Lower leg skin (tissue), 4 donors: ENCODE measurements around the gene KCNMA1. TPM values are rescaled to one million over a fixed set of nuclear protein-coding genes. Genes with fewer than 3 reads are reported as not detected.

Experiments
- DNase-seq, 2 donors: peaks; one replicate each; pipeline ENCODE4 v3.0.0-alpha.2; 2019; ENCODE audit warnings: low spot score in 2 of 2
- H3K4me3 ChIP-seq: fragments of 200-600 bp; sonication (generic); 2 replicates; pipeline ENCODE4 v1.5.1; 2017; ENCODE audit warnings: mild to moderate bottlenecking, low read depth; ENCODE audit not compliant: poor library complexity, severe bottlenecking
- CTCF ChIP-seq, 3 donors: fragments of 450-650 bp; IDR thresholded peaks; one replicate each; pipeline ENCODE4 v1.5.1; 2016; ENCODE audit warnings: antibody characterized with exemption in 3 of 3, mild to moderate bottlenecking in 3 of 3, moderate library complexity in 2 of 3
- POLR2A ChIP-seq, 2 donors: fragments of 450-650 bp; IDR thresholded peaks; one replicate each; pipeline ENCODE4 v1.6.1; 2016 to 2017; ENCODE audit warnings: antibody characterized with exemption in 2 of 2, mild to moderate bottlenecking in 1 of 2, moderate library complexity in 1 of 2
- WGBS, 2 donors: methylation state at CpG; one replicate each; pipeline ENCODE4 v1.1.5; 2018; 5-methylcytosine and 5-hydroxymethylcytosine counted together
- intact Hi-C: fragments of 100-400 bp; cut with DNase I; formaldehyde crosslinking; loops from one replicate; pipeline ENCODE4 v1.15.0; 2023; ENCODE audit warnings: low total_unique reads
- total RNA-seq, 4 donors: library from RNA; depleted of rRNA; stranded (reverse); fragments of >200 nt; gene quantifications; one replicate each; pipeline ENCODE4 v1.1.0, GENCODE V29; 2016

Gene KCNMA1
- total RNA-seq, 4 donors from 2014 or later = 4.1 to 9.9 (median 6.5) TPM

GRCh38 chr10:76910184-76910962, 727.2 kb downstream of the KCNMA1 start:
- H3K4me3 ChIP-seq = no peak overlapping the region
- intact Hi-C loops = no loop called here
- no peak for DNase-seq
- TF ChIP-seq CTCF (IDR thresholded peaks at IDR 0.05) = no peak
- TF ChIP-seq POLR2A (IDR thresholded peaks at IDR 0.05) = no peak
- 86 to 90% methylated on average over 8 of the region's 8 CpGs for WGBS, 2 donors

GRCh38 chr10:76906256-76906655, 731.4 kb downstream of the KCNMA1 start:
- no peak for DNase-seq
- WGBS, 2 donors = 82 to 92% methylated on average over 2 of the region's 2 CpGs
- TF ChIP-seq CTCF (IDR thresholded peaks at IDR 0.05) (no peak), POLR2A (IDR thresholded peaks at IDR 0.05) (no peak)
- intact Hi-C loops = no loop called here
- no peak overlapping the region for H3K4me3 ChIP-seq

- intact Hi-C loops = no loop called here
- no peak overlapping the region for H3K4me3 ChIP-seq
- WGBS, 2 donors = 71 to 72% methylated on average over 5 of the region's 5 CpGs
- DNase-seq = no peak
- TF ChIP-seq CTCF (IDR thresholded peaks at IDR 0.05) (no peak), POLR2A (IDR thresholded peaks at IDR 0.05) (no peak)
Measured at GRCh38 chr10:76905251-76905650, 732.4 kb downstream of the KCNMA1 start.

- DNase-seq = no peak
- TF ChIP-seq POLR2A (IDR thresholded peaks at IDR 0.05) (no peak), CTCF (IDR thresholded peaks at IDR 0.05) (no peak)
- no peak overlapping the region for H3K4me3 ChIP-seq
- WGBS, 2 donors = 77 to 82% methylated on average over 7 of the region's 7 CpGs
- intact Hi-C loops = no loop called here
Measured at GRCh38 chr10:76903387-76903945, 734.1 kb downstream of the KCNMA1 start.

GRCh38 chr10:76902949-76903348, 734.7 kb downstream of the KCNMA1 start:
- 71 to 76% methylated on average over 10 of the region's 10 CpGs for WGBS, 2 donors
- no peak for DNase-seq
- TF ChIP-seq CTCF (IDR thresholded peaks at IDR 0.05) (no peak), POLR2A (IDR thresholded peaks at IDR 0.05) (no peak)
- intact Hi-C loops = no loop called here
- H3K4me3 ChIP-seq = no peak overlapping the region
